ENCODE data around the gene ERC1. TPM values are rescaled to one million over a fixed set of nuclear protein-coding genes. Genes with fewer than 3 reads are reported as not detected.
A peak's percentile ranks its signal among the peaks of the same experiment; 100 is the strongest.

Gene ERC1
- polyA plus RNA-seq, 4 donors: 36.8 to 40.8 (median 37.5) TPM

DNA sequence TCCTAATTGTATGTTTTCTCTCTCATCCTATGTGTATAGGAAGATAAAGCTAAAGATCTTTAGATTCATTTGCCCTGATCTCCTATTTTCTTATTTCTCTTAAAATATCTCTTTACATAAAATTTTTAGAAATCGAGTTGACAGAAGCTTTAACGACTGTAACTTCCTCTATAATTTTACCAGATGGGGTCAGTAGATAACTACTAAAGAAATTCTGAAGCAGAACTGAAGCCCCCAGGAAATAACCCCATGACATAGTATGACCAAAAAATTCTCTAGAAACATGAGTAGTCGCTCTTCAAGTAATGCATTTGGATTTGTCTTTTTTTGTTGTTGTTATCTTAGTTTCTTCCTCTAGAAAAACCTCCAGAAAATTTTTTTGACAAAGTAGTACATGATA is 288.0 kb downstream of the ERC1 start:
- DNase-seq (ENCODE audit: low read depth in 4 of 4, low spot score in 3 of 4): no peak

DNA sequence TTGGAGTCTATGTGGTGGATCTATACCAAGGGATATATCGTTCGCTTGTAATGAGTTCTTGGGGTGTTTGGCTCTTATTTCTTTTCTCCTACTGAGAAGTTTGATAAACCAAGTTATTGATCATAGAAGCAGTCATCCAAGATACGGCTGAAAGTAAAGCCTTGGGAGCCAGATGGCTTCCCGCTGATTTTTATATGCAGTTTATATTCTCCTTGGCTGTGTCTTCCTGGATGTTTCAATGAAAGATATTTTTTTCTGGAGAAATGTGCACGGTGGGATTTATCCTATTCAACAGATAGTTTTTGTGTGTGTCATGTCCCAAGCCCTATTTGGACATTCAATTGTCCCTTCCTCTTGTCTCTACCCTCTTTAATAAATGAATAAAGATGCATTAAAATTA is 289.0 kb downstream of the ERC1 start:
- DNase-seq (ENCODE audit: low read depth in 4 of 4, low spot score in 3 of 4): no peak

DNA sequence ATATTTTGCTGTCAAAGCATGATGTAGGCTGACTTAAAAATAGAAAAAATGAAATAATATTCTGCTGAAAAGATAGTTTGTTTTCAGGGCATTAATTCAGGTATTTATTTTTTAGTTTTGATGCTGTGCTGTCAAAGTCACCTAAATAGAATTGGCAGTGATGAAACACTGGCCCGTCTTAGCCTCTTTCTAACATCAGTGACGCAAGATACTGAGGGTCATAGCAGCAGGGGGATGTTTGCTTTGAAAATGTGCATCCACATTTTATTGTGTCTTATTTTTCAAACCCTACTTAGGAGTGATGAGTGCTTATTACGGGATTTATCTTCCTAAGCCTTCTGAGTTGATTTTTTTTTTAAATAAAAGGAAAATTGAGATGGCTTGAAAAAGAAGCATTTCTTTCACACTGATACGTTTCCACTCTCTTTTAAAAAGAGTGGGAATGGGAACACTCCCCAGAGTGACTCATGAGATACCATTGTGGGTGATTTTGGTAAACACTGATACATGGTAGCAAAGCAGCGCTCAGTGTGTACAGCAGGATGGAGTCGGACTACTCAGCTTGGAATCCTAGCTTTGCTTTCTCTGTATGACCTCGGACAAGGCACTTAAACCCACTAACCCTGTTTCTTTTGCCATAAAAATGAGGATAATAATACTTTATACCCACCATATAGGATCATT is 290.8 kb downstream of the ERC1 start:
- DNase-seq (ENCODE audit: low read depth in 4 of 4, low spot score in 3 of 4): no peak

DNA sequence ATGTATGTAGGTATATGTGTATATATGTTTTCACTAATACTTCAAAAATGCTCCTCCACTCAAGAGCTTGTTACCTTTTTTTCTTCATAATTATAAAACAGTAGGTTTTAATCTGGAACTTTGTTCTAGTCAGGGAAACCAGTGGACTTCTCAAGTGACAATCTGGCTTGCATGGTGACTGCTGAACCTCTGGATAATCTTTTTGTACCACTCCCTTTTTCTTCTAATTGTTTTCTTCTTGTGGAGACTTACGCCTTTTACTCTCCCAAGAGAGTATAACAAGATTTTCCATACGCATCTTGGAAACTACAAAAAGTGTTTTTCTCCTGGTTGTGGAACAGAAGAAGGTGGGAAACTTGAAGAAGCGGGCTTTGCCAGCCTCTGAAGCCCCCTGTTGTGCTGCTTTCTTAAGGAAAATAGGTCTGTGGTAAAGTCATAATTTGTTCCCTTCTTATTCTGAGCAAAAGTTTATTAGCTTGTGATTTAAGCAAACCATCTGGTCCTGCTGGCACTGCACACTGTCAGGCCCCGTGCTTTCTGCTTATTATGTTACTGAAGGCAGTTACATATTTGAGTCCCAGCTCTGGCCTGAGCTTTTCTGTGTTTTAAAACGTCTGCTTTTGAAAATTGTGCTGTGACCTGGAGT is 291.8 kb downstream of the ERC1 start:
- DNase-seq (ENCODE audit: low read depth in 4 of 4, low spot score in 3 of 4): peak in 1 of 4 donors; percentile 32

DNA sequence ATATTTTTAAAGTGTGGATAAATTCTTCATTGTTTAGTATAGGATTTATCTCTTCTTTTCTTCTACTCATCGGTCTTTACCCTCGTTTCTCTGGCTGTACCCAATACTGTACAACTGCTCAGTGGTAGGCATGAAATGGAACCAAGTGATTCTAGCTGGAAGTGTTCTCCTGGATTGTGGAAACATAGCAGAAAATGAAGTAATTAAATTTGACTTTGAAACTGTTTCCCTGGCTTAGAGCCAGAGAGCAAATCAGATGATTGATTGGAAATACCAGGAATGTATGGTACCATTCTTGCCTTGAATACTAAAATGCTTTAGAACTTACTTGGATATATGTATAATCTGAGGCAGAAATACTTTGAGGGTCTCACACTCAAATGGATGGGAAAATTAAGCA is 292.3 kb downstream of the ERC1 start:
- DNase-seq (ENCODE audit: low read depth in 4 of 4, low spot score in 3 of 4): no peak

DNA sequence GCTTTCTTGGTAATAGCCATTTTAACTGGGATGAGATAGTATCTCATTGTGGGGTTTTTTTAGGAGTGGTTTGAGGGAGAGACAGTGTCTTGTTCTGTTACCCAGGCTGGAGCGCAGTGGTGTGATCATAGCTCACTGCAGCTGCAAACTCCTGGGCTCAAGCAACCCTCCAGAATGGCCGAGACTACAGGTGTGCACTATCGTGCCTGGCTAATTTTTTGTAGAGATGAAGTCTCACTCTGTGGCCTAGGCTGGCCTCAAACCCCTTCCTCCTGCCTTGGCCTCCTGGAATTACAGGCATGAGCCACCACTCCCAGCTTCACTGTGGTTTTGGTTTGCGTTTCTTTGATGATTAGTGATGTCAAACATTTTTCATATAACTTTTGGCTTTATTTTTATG is 293.6 kb downstream of the ERC1 start:
- DNase-seq (ENCODE audit: low read depth in 4 of 4, low spot score in 3 of 4): no peak

DNA sequence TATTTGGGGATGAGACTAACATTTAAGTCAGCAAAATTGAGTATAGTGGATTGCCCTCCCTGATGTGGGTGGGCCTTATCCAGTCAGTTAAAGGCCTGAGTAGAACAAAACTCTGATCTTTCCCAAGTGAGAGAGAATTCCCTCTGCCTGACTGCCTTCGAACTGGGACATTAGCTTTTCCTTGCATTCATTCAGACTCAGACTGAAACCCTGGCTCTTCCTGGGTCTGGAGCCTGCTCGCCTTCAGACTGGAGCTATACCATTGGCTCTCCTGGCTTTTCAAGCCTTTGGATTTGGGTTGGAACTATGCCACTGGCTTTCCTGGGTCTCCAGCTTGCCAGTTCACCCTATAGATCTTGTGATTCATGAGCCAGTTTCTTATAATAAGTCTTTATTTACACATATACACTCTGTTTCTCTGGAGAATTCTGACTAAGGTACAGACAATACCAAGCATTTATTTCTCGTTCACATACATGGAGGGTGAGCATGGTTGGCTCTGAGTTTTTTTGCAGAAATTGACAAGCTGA is 296.5 kb downstream of the ERC1 start:
- no peak for DNase-seq (ENCODE audit: low read depth in 4 of 4, low spot score in 3 of 4)

DNA sequence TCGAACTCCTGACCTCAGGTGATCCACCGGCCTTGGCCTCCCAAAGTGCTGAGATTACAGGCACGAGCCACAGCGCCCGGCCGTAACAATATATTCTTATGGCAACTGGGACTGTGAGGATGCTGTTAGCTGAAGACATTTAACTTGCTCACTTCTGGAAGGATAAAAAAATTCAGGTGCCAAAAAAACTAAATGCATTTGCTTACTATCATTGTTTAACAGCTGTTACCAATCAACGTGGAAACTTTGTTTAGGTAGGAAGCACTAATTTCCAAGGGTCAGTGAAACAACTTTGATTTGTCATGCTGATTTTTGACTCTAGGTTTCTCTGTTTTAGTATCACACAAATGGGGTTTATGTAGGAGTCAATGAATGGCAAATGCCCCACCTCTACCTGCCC is 297.3 kb downstream of the ERC1 start:
- DNase-seq (ENCODE audit: low read depth in 4 of 4, low spot score in 3 of 4): no peak

DNA sequence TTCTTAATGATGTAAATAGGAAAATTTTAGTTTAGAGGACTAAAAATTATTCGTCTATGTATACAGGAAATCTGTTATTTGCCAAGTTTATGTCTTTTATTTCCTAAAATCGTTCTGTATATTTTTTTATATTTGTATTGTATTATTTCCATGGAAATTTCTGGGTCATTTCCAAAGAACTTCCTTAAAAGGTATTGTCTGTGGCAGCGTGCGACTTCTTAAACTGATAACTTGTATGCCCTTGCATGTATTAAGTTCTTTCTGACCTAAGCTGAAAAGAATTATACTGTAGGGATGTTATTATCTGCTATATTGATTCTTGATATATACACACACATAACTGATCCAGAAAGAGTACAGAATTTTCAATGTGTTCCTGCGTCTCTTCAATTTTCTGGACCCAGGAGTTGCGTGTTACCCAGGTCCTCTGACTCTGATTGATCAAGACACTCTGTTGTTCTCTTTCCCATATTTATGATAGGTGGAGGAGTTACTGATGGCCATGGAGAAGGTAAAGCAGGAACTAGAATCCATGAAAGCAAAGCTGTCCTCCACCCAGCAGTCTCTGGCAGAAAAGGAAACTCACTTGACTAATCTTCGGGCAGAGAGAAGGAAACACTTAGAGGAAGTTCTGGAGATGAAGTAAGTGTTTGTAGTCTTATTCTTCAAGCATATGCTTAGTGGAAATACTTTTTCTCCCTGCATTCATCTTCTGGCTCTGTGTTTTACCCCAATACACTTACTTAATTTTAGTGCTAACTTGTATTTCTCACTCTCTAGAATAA is 298.5 kb downstream of the ERC1 start:
- no peak for DNase-seq (ENCODE audit: low read depth in 4 of 4, low spot score in 3 of 4)

DNA sequence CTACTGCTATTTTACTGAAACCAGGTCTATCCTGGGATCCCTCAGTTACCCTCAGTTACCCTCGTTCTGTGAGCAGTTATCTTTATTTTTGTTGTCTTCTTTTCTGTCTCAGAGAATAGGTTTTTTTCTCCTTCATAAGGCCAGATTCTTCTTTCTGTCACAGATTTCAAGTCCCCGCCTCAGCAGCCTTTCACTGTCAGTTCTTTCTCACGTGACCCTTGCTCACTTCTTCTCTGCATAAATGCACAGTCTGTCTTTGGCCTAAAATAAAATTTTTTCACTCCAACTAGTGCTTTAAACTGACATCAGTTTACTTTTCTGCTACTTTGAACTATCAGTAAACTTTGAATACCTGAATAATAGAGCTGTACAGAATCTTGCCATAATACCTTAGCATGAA is 299.7 kb downstream of the ERC1 start:
- no peak for DNase-seq (ENCODE audit: low read depth in 4 of 4, low spot score in 3 of 4)

DNA sequence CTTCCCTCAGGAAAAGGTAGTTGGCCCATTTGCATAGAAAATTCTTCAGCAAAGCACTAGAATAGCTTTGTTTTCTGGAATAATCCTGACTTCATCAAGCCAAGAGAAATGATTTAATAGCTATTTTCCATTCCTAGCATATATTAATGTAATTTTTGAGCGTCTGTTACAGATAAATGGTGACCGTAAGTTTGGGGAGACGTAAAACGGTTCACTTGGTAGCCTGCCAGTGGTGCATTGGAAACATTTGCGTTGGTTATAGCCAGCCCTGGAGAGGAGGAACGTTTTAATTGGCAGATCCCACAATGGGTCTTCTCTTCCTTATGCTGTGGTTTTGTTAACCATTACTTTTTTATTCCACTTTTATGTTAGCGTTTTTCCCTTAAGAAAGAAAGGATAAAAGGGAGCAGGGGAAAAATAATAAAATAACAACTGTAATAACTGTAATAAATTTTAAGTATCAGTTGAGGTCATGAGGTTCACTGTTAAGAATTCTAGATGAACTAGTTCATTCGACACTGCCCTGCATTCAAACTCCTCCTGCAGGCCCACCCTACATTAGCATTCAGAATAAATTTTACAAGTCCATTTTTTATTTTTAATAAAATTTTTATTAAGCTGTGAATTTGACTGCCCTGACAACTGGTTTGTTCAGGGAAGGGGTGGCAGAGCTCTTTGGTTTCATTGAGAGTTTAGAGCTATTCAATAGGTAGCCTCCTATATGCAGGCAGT is 300.7 kb downstream of the ERC1 start:
- no peak for DNase-seq (ENCODE audit: low read depth in 4 of 4, low spot score in 3 of 4)

DNA sequence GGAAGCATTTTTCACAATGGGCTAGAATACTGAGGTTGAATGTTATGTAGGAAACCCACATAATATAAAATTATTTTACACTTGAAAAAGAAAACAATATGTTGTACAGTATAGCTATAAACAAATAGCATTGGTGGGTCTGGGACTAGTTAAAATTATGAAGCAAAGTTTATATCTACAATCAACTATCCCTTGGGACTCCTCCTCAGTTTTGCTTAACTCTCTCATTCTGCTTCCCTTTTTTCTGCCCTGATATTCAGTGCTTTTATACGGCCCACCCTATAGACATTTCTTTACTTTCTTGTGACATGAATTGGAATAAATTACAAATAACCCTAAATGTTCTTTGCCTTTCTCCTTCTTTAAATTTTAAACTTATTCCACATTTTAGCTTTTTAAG is 302.9 kb downstream of the ERC1 start:
- DNase-seq (ENCODE audit: low read depth in 4 of 4, low spot score in 3 of 4): no peak

DNA sequence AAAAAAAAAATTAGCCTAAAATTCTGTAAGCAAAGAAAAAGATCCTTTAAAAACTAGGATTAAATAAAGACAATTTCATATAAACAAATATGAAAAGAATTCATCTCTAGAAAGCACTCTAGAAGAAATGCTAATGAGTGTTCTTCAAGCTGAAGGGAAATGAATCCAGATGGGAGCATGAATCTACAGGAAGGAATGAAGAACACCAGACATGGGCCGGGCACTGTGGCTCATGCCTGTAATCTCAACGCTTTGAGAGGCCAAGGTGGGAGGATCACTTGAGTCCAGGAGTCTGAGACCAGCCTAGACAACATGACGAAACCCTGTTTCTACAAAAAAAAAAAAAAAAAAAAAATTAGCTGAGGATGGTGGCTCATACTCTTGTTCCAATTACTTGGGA is 306.2 kb downstream of the ERC1 start:
- DNase-seq (ENCODE audit: low read depth in 4 of 4, low spot score in 3 of 4): no peak

DNA sequence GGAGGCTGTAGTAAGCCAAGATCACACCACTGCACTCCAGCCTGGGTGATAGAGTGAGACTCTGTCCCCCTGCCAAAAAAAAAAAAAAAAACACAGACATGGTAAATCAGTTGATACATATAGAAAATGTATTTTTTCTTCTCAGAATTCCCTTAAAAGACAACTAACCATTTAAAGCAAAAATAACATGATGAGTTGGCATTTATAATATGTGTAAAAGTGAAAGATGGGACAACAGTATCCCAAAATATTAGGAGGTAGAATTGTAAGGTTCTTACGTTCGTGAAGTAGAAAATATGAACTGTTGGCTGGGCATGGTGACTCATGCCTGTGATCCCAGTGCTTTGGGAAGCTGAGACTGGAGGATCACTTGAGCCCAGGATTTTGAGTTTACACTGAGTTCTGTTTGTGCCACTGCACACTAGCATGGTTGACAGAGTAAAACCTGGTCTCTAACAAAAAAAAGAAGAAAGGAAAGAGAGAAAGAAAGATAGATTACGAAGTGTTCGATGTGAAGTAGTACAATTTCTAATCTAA is 306.7 kb downstream of the ERC1 start:
- DNase-seq (ENCODE audit: low read depth in 4 of 4, low spot score in 3 of 4): no peak

DNA sequence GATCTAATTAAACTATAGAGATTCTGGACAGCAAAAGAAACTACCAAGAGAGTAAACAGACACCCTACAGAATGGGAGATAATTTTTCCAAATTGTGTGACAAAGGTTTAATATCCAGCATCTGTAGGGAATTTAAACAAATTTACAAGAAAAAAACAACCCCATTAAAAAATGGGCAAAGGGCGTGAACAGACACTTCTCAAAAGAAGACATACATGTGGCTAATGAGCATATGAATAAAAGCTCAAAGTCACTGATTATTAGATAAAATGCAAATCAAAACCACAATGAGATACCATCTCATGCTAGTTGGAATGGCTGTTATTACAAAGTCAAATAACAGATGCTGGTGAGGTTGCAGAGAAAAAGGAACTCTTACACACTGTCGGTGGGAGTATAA is 309.4 kb downstream of the ERC1 start:
- no peak for DNase-seq (ENCODE audit: low read depth in 4 of 4, low spot score in 3 of 4)

DNA sequence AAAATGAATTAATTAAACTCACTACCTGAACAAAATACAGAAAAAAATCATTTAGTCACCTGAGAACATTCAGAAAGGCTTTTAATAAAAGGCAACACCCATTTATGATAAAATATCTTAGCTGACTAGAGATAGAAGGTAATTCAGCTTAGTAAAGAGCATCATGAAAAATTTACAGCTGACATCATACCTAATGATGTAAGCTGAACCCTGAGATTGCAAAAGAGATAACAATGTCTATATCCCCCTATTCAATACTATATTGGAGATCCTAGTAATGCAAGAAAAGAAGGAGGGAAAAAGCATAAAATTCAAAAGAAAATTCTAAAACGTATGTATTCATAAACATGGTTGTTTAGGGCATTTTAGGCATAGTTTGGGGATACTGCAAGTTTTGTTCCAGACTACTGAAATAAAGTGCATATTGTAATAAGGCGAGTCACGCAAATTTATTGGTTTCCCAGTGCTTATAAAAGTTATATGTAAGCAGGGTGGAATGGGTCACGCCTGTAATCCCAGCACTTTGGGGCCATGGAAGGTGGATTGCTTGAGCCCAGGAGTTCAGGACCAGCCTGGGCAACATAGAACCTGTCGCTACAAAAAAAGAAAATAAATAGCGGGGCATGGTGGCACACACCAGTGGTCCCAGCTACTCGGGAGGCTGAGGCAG is 311.3 kb downstream of the ERC1 start:
- no peak for DNase-seq (ENCODE audit: low read depth in 4 of 4, low spot score in 3 of 4)

DNA sequence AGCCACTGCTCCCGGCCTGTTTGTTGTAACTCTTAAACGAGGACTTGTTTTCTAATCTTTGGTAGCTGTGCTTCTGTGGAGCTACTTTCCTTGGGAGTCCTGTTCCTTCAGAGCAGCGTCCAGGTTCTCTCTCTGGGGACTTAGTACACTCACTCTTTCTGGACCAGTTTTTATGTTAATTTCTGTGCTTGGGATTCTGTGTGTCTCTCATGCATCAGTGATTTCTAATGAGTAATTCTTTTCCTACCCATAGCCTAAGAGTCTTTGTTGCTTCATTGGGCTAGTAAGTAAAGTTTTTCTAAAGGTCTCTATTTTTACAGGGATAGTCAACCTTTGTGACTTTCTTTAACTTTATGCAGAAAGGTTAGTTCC is 314.0 kb downstream of the ERC1 start:
- DNase-seq (ENCODE audit: low read depth in 4 of 4, low spot score in 3 of 4): no peak

DNA sequence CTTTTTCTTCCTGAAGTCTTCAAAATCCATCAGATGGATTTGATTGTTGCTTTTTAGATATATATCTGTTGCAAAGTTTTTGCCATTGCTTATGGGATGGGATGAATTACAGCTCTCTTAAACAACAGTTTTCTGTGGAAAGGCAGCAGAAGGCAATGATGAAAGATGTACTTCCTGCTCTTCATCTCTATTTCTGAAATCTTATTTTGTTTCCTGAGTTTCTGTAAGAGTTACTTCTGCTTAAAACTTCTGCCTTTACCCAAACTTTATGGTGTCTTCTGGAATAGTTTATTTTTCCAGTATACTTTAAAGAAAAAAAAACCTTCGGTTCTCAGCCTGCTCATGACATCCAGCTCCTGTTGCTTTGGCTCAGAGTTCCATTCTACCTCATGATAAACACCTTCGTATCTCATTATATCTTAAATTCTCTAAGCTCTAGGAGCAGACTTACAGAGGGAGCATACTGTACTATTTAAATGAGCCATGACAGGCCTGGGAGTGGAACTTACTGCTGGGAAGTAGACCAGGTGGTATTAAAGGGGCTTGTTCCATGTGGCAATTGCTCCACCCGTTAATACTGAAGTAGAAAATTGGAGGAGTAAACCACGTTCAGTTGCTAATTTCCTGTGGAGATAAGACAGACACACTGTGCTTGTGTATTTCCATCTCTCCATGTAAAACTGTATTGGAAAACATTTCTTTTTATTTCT is 314.9 kb downstream of the ERC1 start:
- DNase-seq (ENCODE audit: low read depth in 4 of 4, low spot score in 3 of 4): no peak

DNA sequence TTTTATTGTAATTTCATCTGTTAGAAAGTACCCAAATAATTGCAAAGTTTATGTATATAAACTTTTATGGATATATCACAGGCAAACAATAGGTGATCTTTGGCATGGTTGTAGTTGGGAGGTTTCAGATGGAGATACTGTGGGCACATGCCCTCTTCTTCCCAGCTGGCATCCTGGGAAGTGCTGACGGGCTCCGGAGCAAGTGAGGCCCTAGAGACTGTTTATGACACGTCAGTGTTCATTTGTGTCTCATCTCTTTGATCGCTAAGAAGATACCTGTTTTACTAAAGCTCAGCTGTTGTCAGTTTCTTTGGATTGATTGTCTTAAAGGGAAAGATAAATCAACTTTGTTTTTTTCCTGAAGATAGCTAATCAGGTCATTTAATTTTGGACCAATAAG is 315.8 kb downstream of the ERC1 start:
- DNase-seq (ENCODE audit: low read depth in 4 of 4, low spot score in 3 of 4): no peak

DNA sequence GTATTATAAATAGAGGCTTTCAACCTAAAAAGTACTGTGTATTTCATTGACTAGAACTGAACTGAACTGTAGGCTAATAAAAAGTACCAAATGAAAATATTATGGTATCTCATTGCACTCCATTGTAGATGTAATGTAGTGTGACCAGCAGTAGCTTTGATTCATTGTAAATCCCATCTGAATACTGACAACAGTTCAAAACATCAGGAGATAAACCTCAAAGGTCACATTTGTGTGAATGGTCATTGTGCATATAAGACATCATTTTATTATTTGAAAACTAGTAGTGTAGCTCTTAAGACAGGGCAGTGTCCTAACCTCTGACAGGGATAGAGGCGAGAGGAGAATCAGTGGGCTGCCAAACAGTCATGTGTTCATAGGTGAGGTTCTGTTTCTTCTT is 316.8 kb downstream of the ERC1 start:
- no peak for DNase-seq (ENCODE audit: low read depth in 4 of 4, low spot score in 3 of 4)

Data from right renal pelvis (tissue), 4 donors.